H1 (cell line): ENCODE data around the gene FHAD1. TPM values are rescaled to one million over a fixed set of nuclear protein-coding genes. Genes with fewer than 3 reads are reported as not detected.

ENCODE experiments used
- CTCF ChIA-PET: fragments of 300-600 bp; sonication (Branson Sonifier 250); formaldehyde crosslinking; loops from one replicate; lab custom pipeline; 2021; ENCODE audit not compliant: partially characterized antibody; lab: Charles Lee
- POLR2A ChIA-PET: fragments of 300-600 bp; sonication (Branson Sonifier 250); formaldehyde crosslinking; loops from one replicate; lab custom pipeline; 2021; ENCODE audit warnings: inconsistent platforms; ENCODE audit not compliant: partially characterized antibody; lab: Charles Lee
- DNase-seq, 2 experiments: peaks; one replicate each; pipeline versions ENCODE4 v3.0.0 to v3.0.0-alpha.2; 2010 to 2022; ENCODE audit warnings: low spot score in 2 of 2, low read depth in 1 of 2, mixed read lengths in 1 of 2
- FAIRE-seq: peaks from 2 replicates; lab custom pipeline; 2011; peaks lifted over from hg19 to GRCh38; lab: Jason Lieb, UNC
- H2AFZ ChIP-seq: 2 replicates; pipeline ENCODE4 v1.8.1; 2012; ENCODE audit warnings: low read length, inconsistent platforms
- H2AK5ac ChIP-seq: 2 replicates; pipeline ENCODE4 v1.6.1; 2013; ENCODE audit warnings: low read depth, low read length
- H2BK120ac ChIP-seq: replicated peaks from 2 replicates; pipeline ENCODE3; 2013; ENCODE audit warnings: low read depth, low read length, inconsistent platforms
- H2BK12ac ChIP-seq: 2 replicates; pipeline ENCODE4 v1.6.1; 2013; ENCODE audit warnings: low read depth, low read length
- H2BK15ac ChIP-seq: 2 replicates; pipeline ENCODE4 v1.6.1; 2013; ENCODE audit warnings: low read length
- H2BK20ac ChIP-seq: 2 replicates; pipeline ENCODE4 v1.6.1; 2013; ENCODE audit warnings: low read length
- H2BK5ac ChIP-seq: 2 replicates; pipeline ENCODE4 v1.6.1; 2013; ENCODE audit warnings: low read depth, low read length
- H3K14ac ChIP-seq: 2 replicates; pipeline ENCODE4 v1.6.1; 2013; ENCODE audit warnings: inconsistent platforms; ENCODE audit not compliant: insufficient read length
- H3K18ac ChIP-seq: 2 replicates; pipeline ENCODE4 v1.6.1; 2013; ENCODE audit warnings: low read length; ENCODE audit errors: extremely low read depth
- H3K23ac ChIP-seq: 2 replicates; pipeline ENCODE4 v1.6.1; 2013; ENCODE audit warnings: inconsistent platforms; ENCODE audit not compliant: insufficient read length
- H3K23me2 ChIP-seq: 2 replicates; pipeline ENCODE4 v1.6.1; 2013; ENCODE audit warnings: low read depth, low read length
- H3K27ac ChIP-seq: 2 replicates; pipeline ENCODE4 v1.6.1; 2011; ENCODE audit warnings: low read depth, low read length, inconsistent platforms
- H3K27me3 ChIP-seq, 4 experiments: replicated peaks in 1 of 4; 1 replicate in 1 of 4; 2 replicates in 3 of 4; pipeline versions ENCODE4 v1.6.1 to v1.8.1; 2011 to 2013; ENCODE audit warnings: low read length in 3 of 4, mild to moderate bottlenecking in 3 of 4, inconsistent platforms in 2 of 4, mixed read lengths in 2 of 4, moderate library complexity in 1 of 4; ENCODE audit not compliant: control insufficient read depth in 3 of 4, insufficient read depth in 3 of 4; ENCODE audit errors: extremely low read depth in 1 of 4
- H3K36me3 ChIP-seq, 4 experiments: 2 replicates each; pipeline versions ENCODE4 v1.6.1 to v1.8.1; 2011 to 2013; ENCODE audit warnings: mild to moderate bottlenecking in 4 of 4, low read length in 3 of 4, moderate library complexity in 2 of 4, control low read depth in 1 of 4, inconsistent platforms in 1 of 4; ENCODE audit not compliant: insufficient read depth in 4 of 4, control insufficient read depth in 2 of 4
- H3K4ac ChIP-seq: replicated peaks from 2 replicates; pipeline ENCODE3; 2013; ENCODE audit warnings: low read length, low read depth, mixed read lengths, inconsistent platforms; ENCODE audit not compliant: insufficient read length
- H3K4me1 ChIP-seq, 4 experiments: replicated peaks in 1 of 4; 1 replicate in 1 of 4; 2 replicates in 3 of 4; pipeline versions ENCODE4 v1.6.1 to v1.8.1; 2011 to 2013; ENCODE audit warnings: low read length in 3 of 4, inconsistent platforms in 2 of 4, mixed read lengths in 1 of 4; ENCODE audit not compliant: insufficient read depth in 4 of 4, control insufficient read depth in 3 of 4
- H3K4me2 ChIP-seq, 2 experiments: 2 replicates each; pipeline versions ENCODE4 v1.6.1 to v1.8.1; 2011 to 2013; ENCODE audit warnings: low read depth in 2 of 2, low read length in 2 of 2, control low read depth in 1 of 2, inconsistent platforms in 1 of 2, mild to moderate bottlenecking in 1 of 2; ENCODE audit not compliant: insufficient read depth in 1 of 2
- H3K4me3 ChIP-seq, 4 experiments: fragments of 200-600, 300-600 bp in 1 of 4; sonication (generic), shearing (Covaris generic), sonication (Bioruptor Twin) in 1 of 4; 2 replicates each; pipeline versions ENCODE4 v1.5.1 to v1.8.1; 2011 to 2016; ENCODE audit warnings: low read length in 4 of 4, low read depth in 3 of 4, control low read depth in 2 of 4, inconsistent platforms in 2 of 4, mild to moderate bottlenecking in 2 of 4, mixed read lengths in 1 of 4, moderate library complexity in 1 of 4; ENCODE audit not compliant: insufficient read depth in 2 of 4; ENCODE audit errors: extremely low read depth in 1 of 4
- H3K56ac ChIP-seq: replicated peaks from 2 replicates; pipeline ENCODE3; 2013; ENCODE audit warnings: low read depth, mild to moderate bottlenecking, mixed read lengths, low read length, inconsistent platforms; ENCODE audit not compliant: insufficient read length
- H3K79me1 ChIP-seq: 2 replicates; pipeline ENCODE4 v1.6.1; 2013; ENCODE audit warnings: low read depth, low read length, control low read depth
- H3K79me2 ChIP-seq, 2 experiments: 2 replicates each; pipeline versions ENCODE4 v1.6.1 to v1.8.1; 2012 to 2013; ENCODE audit warnings: low read length in 2 of 2, mild to moderate bottlenecking in 2 of 2, inconsistent platforms in 1 of 2; ENCODE audit not compliant: insufficient read depth in 2 of 2, control insufficient read depth in 1 of 2
- H3K9ac ChIP-seq, 4 experiments: replicated peaks in 1 of 4; 1 replicate in 1 of 4; 2 replicates in 3 of 4; pipeline versions ENCODE4 v1.6.1 to v1.8.1; 2011 to 2013; ENCODE audit warnings: low read depth in 3 of 4, low read length in 3 of 4, control low read depth in 2 of 4, mild to moderate bottlenecking in 2 of 4, moderate library complexity in 2 of 4, inconsistent platforms in 1 of 4; ENCODE audit errors: extremely low read depth in 1 of 4
- H3K9me3 ChIP-seq, 2 experiments: 2 replicates each; pipeline versions ENCODE4 v1.6.1 to v1.8.1; 2012 to 2013; ENCODE audit warnings: mild to moderate bottlenecking in 2 of 2, moderate library complexity in 2 of 2, control low read depth in 1 of 2, inconsistent platforms in 1 of 2, low read depth in 1 of 2, low read length in 1 of 2, mixed read lengths in 1 of 2; ENCODE audit not compliant: insufficient read depth in 2 of 2
- H4K20me1 ChIP-seq, 2 experiments: replicated peaks in 1 of 2; 2 replicates each; pipeline versions ENCODE3 to v1.8.1; 2011 to 2013; ENCODE audit warnings: inconsistent platforms in 2 of 2, low read length in 2 of 2, mild to moderate bottlenecking in 1 of 2; ENCODE audit not compliant: insufficient read depth in 2 of 2, control insufficient read depth in 1 of 2
- H4K5ac ChIP-seq: 2 replicates; pipeline ENCODE4 v1.6.1; 2013; ENCODE audit warnings: low read length, low read depth, mixed read lengths, inconsistent platforms; ENCODE audit not compliant: insufficient read length
- H4K8ac ChIP-seq: 2 replicates; pipeline ENCODE4 v1.8.0; 2013; ENCODE audit warnings: mild to moderate bottlenecking, moderate library complexity, low read length, inconsistent platforms; ENCODE audit not compliant: insufficient read depth; ENCODE audit errors: extremely low read depth
- H4K91ac ChIP-seq: replicated peaks from 2 replicates; pipeline ENCODE3; 2013; ENCODE audit warnings: low read length, mixed read lengths, inconsistent platforms; ENCODE audit not compliant: insufficient read length
- CREB1 ChIP-seq: IDR thresholded peaks from 2 replicates; pipeline ENCODE4 v1.6.1; 2012; ENCODE audit warnings: inconsistent platforms
- CTBP2 ChIP-seq: IDR thresholded peaks from 2 replicates; pipeline ENCODE4 v1.7.0; 2011; ENCODE audit warnings: borderline replicate concordance, mild to moderate bottlenecking, moderate library complexity, mixed read lengths, low read length; ENCODE audit not compliant: insufficient read depth, insufficient read length
- JUN ChIP-seq: IDR thresholded peaks from 2 replicates; pipeline ENCODE4 v1.6.1; 2011; ENCODE audit warnings: low read depth, mild to moderate bottlenecking, improper control_type of control experiment, low read length
- KDM4A ChIP-seq: IDR thresholded peaks from one replicate; pipeline ENCODE4 v1.7.1; 2012; ENCODE audit warnings: low read depth, mild to moderate bottlenecking, moderate library complexity, low read length, inconsistent platforms; ENCODE audit not compliant: severe bottlenecking
- NRF1 ChIP-seq: IDR thresholded peaks from 2 replicates; pipeline ENCODE4 v1.6.1; 2011; ENCODE audit warnings: mild to moderate bottlenecking, low read depth, low read length, improper control_type of control experiment
- POLR2A ChIP-seq, 2 experiments: IDR thresholded peaks; 1 replicate in 1 of 2; 2 replicates in 1 of 2; pipeline ENCODE4 v1.6.1; 2011; ENCODE audit warnings: low read depth in 2 of 2, low read length in 2 of 2, mild to moderate bottlenecking in 2 of 2; ENCODE audit errors: control extremely low read depth in 1 of 2
- POLR2AphosphoS5 ChIP-seq: IDR thresholded peaks from 2 replicates; pipeline ENCODE4 v1.6.1; 2011; ENCODE audit warnings: low read depth, low read length
- RBBP5 ChIP-seq: IDR thresholded peaks from 2 replicates; pipeline ENCODE4 v1.7.1; 2012; ENCODE audit warnings: low read depth, mild to moderate bottlenecking, inconsistent platforms, low read length, moderate library complexity, borderline replicate concordance
- RXRA ChIP-seq: IDR thresholded peaks from 2 replicates; pipeline ENCODE4 v1.6.1; 2011; ENCODE audit warnings: low read depth, mild to moderate bottlenecking, low read length, moderate library complexity; ENCODE audit not compliant: insufficient read depth
- SAP30 ChIP-seq: fragments of 300-600 bp; sonication (generic); IDR thresholded peaks from 2 replicates; pipeline ENCODE4 v1.7.1; 2012; ENCODE audit warnings: low read length, moderate library complexity, mild to moderate bottlenecking, inconsistent platforms; ENCODE audit not compliant: insufficient read depth, insufficient replicate concordance
- SP4 ChIP-seq: IDR thresholded peaks from 2 replicates; pipeline ENCODE4 v1.6.1; 2012; ENCODE audit warnings: low read length, inconsistent platforms
- SRF ChIP-seq: IDR thresholded peaks from 2 replicates; pipeline ENCODE4 v1.6.1; 2011; ENCODE audit warnings: mild to moderate bottlenecking, low read depth, low read length, moderate library complexity
- ZNF274 ChIP-seq: IDR thresholded peaks from 2 replicates; pipeline ENCODE4 v1.7.0; 2012; ENCODE audit warnings: low read length, borderline replicate concordance; ENCODE audit errors: extremely low read depth
- WGBS, 2 experiments: shearing (Covaris generic) in 1 of 2; methylation state at CpG; one replicate each; pipeline versions ENCODE4 v1.1.6 to v1.1.7; 2013 to 2015; ENCODE audit warnings: low lambda C conversion rate in 2 of 2, mixed read lengths in 2 of 2, inconsistent platforms in 1 of 2, low coverage in 1 of 2, missing lambda C conversion rate in 1 of 2; ENCODE audit not compliant: insufficient replicate concordance in 2 of 2, insufficient coverage in 1 of 2, insufficient read length in 1 of 2; ENCODE audit errors: extremely low coverage in 1 of 2, missing lambda C conversion rate in 1 of 2; 5-methylcytosine and 5-hydroxymethylcytosine counted together
- polyA plus RNA-seq, 7 experiments: library from polyadenylated mRNA; depleted of rRNA in 3 of 7; stranded (reverse) in 5 of 7; unstranded in 2 of 7; fragments of >200 nt in 5 of 7; fragments of 200-250 nt in 2 of 7; gene quantifications; 1 replicate in 5 of 7; 2 replicates in 1 of 7; 4 replicates in 1 of 7; pipeline versions ENCODE4 v1.2.1 to v1.2.3, GENCODE V29; 2011 to 2013; ENCODE audit warnings: missing spikeins in 2 of 7, mixed read lengths in 2 of 7
- total RNA-seq: library from RNA; stranded (reverse); fragmentation: NEBNext Ultra II Directional; extraction: Animal tissue kit (Norgen Biotek cat#: 25700); gene quantifications from 2 replicates; pipeline ENCODE4 v1.2.1, GENCODE V29; 2021

Gene FHAD1
- total and polyA plus RNA-seq, 2 of the 8 experiments (the other 6 are each of a cell fraction or from before 2014, with no cell fraction given) = 0.39 to 0.69 TPM

- H3K9ac ChIP-seq = no peak overlapping the region
- WGBS, 2 experiments = 80% methylated on average over 19 of the region's 19 CpGs; no CpG with 5 or more reads in 1 of the 2 experiments
- DNase-seq (no peak), FAIRE-seq (no peak)
- H4K91ac ChIP-seq = no peak overlapping the region
- H3K9me3 ChIP-seq = peaks cover 8% of the 10 kb centered on the region in 2 experiments; a peak in 2 of 4 replicates
- H3K56ac ChIP-seq = no peak overlapping the region
- no peaks in the 10 kb centered on the region for H3K79me1 ChIP-seq
- no peak overlapping the region for H4K8ac ChIP-seq
- H3K4ac ChIP-seq = no peak overlapping the region
- no peak overlapping the region for H2BK20ac ChIP-seq
- peaks cover 3 to 15% (median 6%) of the 10 kb centered on the region in 4 experiments for H3K4me1 ChIP-seq
- H2BK5ac ChIP-seq = peak overlapping the region; percentile 12; the same call in 1 of the 2 replicates
- no peak overlapping the region for H2BK12ac ChIP-seq
- H2BK120ac ChIP-seq = no peak overlapping the region
- POLR2A ChIA-PET = interaction anchor here (1.5 kb wide), 1 partner anchor 11 kb away, joined by 3 read pairs; no protein-coding TSS in a partner anchor
- no peak overlapping the region for H3K4me2 ChIP-seq
- H3K23me2 ChIP-seq = no peaks in the 10 kb centered on the region
- peaks cover 2 to 13% (median 5%) of the 10 kb centered on the region in 4 experiments; a peak in 4 of 8 replicates for H3K36me3 ChIP-seq
- H2AFZ ChIP-seq = no peak overlapping the region
- H3K27me3 ChIP-seq = no peaks in the 10 kb centered on the region
- TF ChIP-seq RBBP5 = no peak
- TF ChIP-seq ZNF274 = no peak
- no peak for TF ChIP-seq SP4
- TF ChIP-seq NRF1 = no peak
- TF ChIP-seq POLR2AphosphoS5 = no peak
- TF ChIP-seq JUN = no peak
- TF ChIP-seq CREB1 = no peak
- no peak for TF ChIP-seq CTBP2
- TF ChIP-seq POLR2A (IDR thresholded peaks at IDR 0.05; ENCODE audit: control extremely low read depth in 1 of 2, low read depth in 2 of 2, low read length in 2 of 2) = no peak
- no peak for TF ChIP-seq SRF
- no peak for TF ChIP-seq SAP30
- no peak for TF ChIP-seq KDM4A
- no peak for TF ChIP-seq RXRA
- H2BK15ac ChIP-seq = no peak overlapping the region
- CTCF ChIA-PET = interaction anchor here (0.6 to 1.6 kb wide), 5 partner anchors 15 to 616 kb away, joined by 3 to 4 read pairs (median 3); partner anchors contain the start of gene TMEM51
- H4K5ac ChIP-seq = no peak overlapping the region
- no peak overlapping the region for H3K27ac ChIP-seq
- no peak overlapping the region for H3K23ac ChIP-seq
- no peak overlapping the region for H3K18ac ChIP-seq
- H3K4me3 ChIP-seq = no peak overlapping the region
- 0 out of 4 replicates have a peak, but pooled peaks cover 0 to under 1% of the 10 kb centered on the region in 2 experiments for H3K79me2 ChIP-seq
- H3K14ac ChIP-seq = no peak overlapping the region
- peaks cover 0 to 2% of the 10 kb centered on the region in 2 experiments for H4K20me1 ChIP-seq
- no peak overlapping the region for H2AK5ac ChIP-seq
These were observed 32.5 kb upstream of the FHAD1 start for GRCh38 chr1:15214527-15214926.
